Smooth muscle cell (in vitro differentiated cells): Measurements from ENCODE around the gene TWSG1. TPM values are rescaled to one million over a fixed set of nuclear protein-coding genes. Genes with fewer than 3 reads are reported as not detected.

Source experiments
- DNase-seq: peaks from one replicate; lab custom pipeline; 2025; ENCODE audit not compliant: unreplicated experiment; lab: John Stamatoyannopoulos, UW
- H2AFZ ChIP-seq: fragments of 200-600 bp; sonication (generic); 2 replicates; pipeline ENCODE4 v1.6.0; 2016; ENCODE audit warnings: antibody characterized with exemption, low read depth, mild to moderate bottlenecking
- H3F3A ChIP-seq: fragments of 200-600 bp; sonication (generic); 2 replicates; pipeline ENCODE4 v1.6.0; 2017; ENCODE audit warnings: antibody characterized with exemption, low read depth
- H3K27ac ChIP-seq: fragments of 200-600 bp; sonication (generic); 2 replicates; pipeline ENCODE4 v1.5.1; 2016; ENCODE audit warnings: low read depth, mild to moderate bottlenecking
- H3K27me3 ChIP-seq: fragments of 200-600 bp; sonication (generic); 2 replicates; pipeline ENCODE4 v1.6.1; 2016; ENCODE audit warnings: low read depth, mild to moderate bottlenecking
- H3K36me3 ChIP-seq: fragments of 200-600 bp; sonication (generic); 2 replicates; pipeline ENCODE4 v1.5.1; 2016; ENCODE audit warnings: low read depth
- H3K4me1 ChIP-seq: fragments of 200-600 bp; sonication (generic); 2 replicates; pipeline ENCODE4 v1.5.1; 2016; ENCODE audit warnings: low read depth
- H3K4me2 ChIP-seq: fragments of 200-600 bp; sonication (generic); 2 replicates; pipeline ENCODE4 v1.6.0; 2016; ENCODE audit warnings: mild to moderate bottlenecking
- H3K4me3 ChIP-seq: fragments of 200-600 bp; sonication (generic); 2 replicates; pipeline ENCODE4 v1.5.1; 2016; ENCODE audit warnings: mild to moderate bottlenecking
- H3K79me2 ChIP-seq: fragments of 200-600 bp; sonication (generic); 2 replicates; pipeline ENCODE4 v1.6.0; 2016; ENCODE audit warnings: low read depth, mild to moderate bottlenecking
- H3K9ac ChIP-seq: fragments of 200-600 bp; sonication (generic); 2 replicates; pipeline ENCODE4 v1.6.0; 2016; ENCODE audit warnings: low read depth
- H3K9me3 ChIP-seq: fragments of 200-600 bp; sonication (generic); replicated peaks from 2 replicates; pipeline ENCODE4 v1.5.1; 2016; ENCODE audit warnings: low read depth
- H4K20me1 ChIP-seq: fragments of 200-600 bp; sonication (generic); 2 replicates; pipeline ENCODE4 v1.6.0; 2016; ENCODE audit warnings: low read depth
- WGBS: methylation state at CpG from one replicate; pipeline ENCODE4 v1.1.7; 2016; ENCODE audit warnings: low lambda C conversion rate; 5-methylcytosine and 5-hydroxymethylcytosine counted together
- polyA plus RNA-seq: library from polyadenylated mRNA; unstranded; fragments of >200 nt; fragmentation: Nextera tagmentation; extraction: Ambion mirVana; gene quantifications from 2 replicates; pipeline ENCODE4 v1.2.1, GENCODE V29; 2016
- total RNA-seq: library from RNA; depleted of rRNA; stranded (reverse); fragments of >200 nt; gene quantifications from 2 replicates; pipeline ENCODE4 v1.2.3, GENCODE V29; 2014
- TF ChIP-seq, protein P1 (sequence below): fragments of 200-600 bp; sonication (generic); IDR thresholded peaks from 2 replicates; pipeline ENCODE4 v1.5.1; 2017; ENCODE audit warnings: borderline replicate concordance, mild to moderate bottlenecking, antibody characterized with exemption; ENCODE audit not compliant: insufficient read depth, poor library complexity, severe bottlenecking

TWSG1 gene
- total RNA-seq (104 and 148 TPM in 2 replicates), polyA plus RNA-seq (49.9 and 71.4 TPM in 2 replicates)

DNA sequence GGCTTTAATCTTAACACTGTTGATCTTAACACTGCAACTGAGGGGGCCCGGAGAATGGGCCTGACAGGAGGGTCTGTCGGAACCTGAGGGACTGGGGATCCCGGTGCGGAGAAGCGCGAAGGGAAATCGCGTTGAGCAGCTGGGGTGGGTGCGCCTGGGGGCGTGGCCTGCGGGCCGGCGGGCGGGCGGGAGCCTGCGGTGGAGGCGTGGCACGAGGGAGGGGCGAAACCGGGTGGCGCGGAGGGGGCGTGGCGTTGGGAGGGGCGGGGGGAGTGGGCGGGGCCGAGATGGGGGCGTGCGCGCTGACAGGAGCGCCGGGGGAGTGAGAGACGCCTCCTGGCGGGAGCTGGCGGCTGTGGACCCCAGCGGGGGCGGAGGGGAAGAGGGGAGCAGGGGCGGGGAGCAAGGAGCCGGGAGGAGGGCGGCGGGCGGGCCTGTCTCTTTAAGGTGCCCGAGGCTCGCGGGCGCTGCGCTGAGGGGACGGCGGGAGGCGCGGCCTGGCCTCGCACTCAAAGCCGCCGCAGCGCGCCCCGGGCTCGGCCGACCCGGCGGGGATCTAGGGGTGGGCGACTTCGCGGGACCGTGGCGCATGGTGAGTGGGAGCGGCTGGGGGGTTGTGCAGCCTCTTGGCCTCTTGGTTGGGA, at the start of gene TWSG1:
TSS of gene TWSG1 (plus strand) at position 445 of the 644 bp plus-strand sequence. CDS start 2,457 bp downstream, outside the sequence.
- Histone ChIP-seq H3K27me3 (no peaks in the 10 kb centered on the region), H3K27ac (peak within 1 kb of the TSS; percentile 63), H3K79me2 (peaks cover 45% of the 10 kb centered on the region), H3K36me3 (peaks cover 8% of the 10 kb centered on the region), H4K20me1 (peaks cover 22% of the 10 kb centered on the region), H3K9ac (peak within 1 kb of the TSS; percentile 88), H3K9me3 (no peaks in the 10 kb centered on the region), H3K4me2 (peak within 1 kb of the TSS; percentile 86), H3F3A (no peaks in the 10 kb centered on the region), H3K4me3 (peak within 1 kb of the TSS; percentile 94), H2AFZ (peak within 1 kb of the TSS; percentile 96), H3K4me1 (peaks cover 5% of the 10 kb centered on the region)
- peak; percentile 96 for DNase-seq
- 2% methylated on average over 25 of the region's 67 CpGs for WGBS
- TF ChIP-seq, protein P1, sequence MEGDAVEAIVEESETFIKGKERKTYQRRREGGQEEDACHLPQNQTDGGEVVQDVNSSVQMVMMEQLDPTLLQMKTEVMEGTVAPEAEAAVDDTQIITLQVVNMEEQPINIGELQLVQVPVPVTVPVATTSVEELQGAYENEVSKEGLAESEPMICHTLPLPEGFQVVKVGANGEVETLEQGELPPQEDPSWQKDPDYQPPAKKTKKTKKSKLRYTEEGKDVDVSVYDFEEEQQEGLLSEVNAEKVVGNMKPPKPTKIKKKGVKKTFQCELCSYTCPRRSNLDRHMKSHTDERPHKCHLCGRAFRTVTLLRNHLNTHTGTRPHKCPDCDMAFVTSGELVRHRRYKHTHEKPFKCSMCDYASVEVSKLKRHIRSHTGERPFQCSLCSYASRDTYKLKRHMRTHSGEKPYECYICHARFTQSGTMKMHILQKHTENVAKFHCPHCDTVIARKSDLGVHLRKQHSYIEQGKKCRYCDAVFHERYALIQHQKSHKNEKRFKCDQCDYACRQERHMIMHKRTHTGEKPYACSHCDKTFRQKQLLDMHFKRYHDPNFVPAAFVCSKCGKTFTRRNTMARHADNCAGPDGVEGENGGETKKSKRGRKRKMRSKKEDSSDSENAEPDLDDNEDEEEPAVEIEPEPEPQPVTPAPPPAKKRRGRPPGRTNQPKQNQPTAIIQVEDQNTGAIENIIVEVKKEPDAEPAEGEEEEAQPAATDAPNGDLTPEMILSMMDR: peak; percentile 38

DNA sequence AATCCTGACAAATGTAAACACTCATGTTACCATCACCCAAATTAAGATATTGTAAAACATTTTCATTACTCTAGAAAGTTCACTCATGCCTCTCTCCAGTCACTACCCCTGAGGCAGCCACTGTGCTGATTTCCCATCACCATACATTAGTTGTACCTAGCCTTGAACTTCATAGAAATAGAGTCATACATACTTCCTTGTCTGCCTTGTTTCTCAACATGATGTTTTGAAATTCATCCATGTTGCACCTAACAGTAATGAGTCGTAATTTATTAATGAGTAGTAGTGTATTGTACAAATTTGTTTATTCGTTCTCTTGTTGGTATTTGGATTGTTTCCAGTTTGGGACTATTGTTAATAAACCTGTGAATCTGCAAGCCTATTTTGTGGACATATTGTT, 49.0 kb upstream of the TWSG1 start:
- Histone ChIP-seq H3K4me2 (no peak overlapping the region), H3K9ac (no peak overlapping the region), H3K27ac (no peak overlapping the region), H3K79me2 (no peaks in the 10 kb centered on the region), H3K36me3 (no peaks in the 10 kb centered on the region), H3K9me3 (no peaks in the 10 kb centered on the region), H3F3A (no peaks in the 10 kb centered on the region), H3K27me3 (no peaks in the 10 kb centered on the region), H4K20me1 (no peaks in the 10 kb centered on the region), H2AFZ (no peak overlapping the region), H3K4me3 (no peak overlapping the region), H3K4me1 (peaks cover 11% of the 10 kb centered on the region)
- DNase-seq: no peak
- TF ChIP-seq, protein P1: no peak
- 100% methylated on average over 2 of the region's 2 CpGs for WGBS

DNA sequence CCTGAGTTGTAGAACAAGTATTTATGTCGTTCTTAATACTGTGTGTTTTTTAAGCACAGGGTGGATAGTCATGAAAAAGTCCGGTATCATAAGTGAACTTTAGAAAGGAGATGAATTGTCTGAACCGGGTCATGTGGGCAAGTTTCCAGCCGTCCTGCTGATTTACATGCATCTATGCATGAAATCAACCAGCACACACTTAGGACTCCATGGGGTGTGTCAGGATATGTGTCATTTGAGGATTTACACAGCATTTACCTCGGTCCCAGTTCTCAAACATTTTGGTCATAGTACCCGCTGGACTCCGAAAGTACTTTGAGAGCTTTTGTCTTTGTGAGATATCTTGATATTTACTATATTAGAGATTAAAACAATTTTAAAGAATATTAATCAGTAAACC, 47.5 kb upstream of the TWSG1 start:
- Histone ChIP-seq H3K79me2 (no peaks in the 10 kb centered on the region), H3K9ac (no peak overlapping the region), H3K27ac (no peak overlapping the region), H3K4me3 (no peak overlapping the region), H3K4me1 (peaks cover 9% of the 10 kb centered on the region), H2AFZ (no peak overlapping the region), H3K4me2 (no peak overlapping the region), H4K20me1 (no peaks in the 10 kb centered on the region), H3K36me3 (no peaks in the 10 kb centered on the region), H3K9me3 (no peaks in the 10 kb centered on the region), H3F3A (no peaks in the 10 kb centered on the region), H3K27me3 (no peaks in the 10 kb centered on the region)
- TF ChIP-seq, protein P1: no peak
- WGBS: 87% methylated on average over 7 of the region's 7 CpGs
- no peak for DNase-seq

DNA sequence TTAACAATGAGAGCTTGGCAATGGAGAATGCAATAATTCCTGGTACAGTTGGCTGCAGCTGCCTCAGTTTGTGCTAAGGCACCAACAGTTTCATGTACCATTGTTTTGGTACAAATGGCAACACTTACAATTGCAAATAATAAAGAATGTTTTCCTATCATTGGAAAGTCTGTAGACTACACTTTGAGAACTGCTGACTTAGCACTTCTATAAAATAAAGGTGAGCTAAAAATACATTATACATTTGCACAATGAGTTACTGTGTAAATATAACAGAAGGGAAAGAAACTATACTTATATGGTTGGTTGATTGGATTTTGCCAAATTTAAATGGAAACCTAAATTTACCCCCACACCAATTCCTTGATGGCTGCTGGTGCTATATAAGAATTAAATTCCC, 44.9 kb upstream of the TWSG1 start:
- no peak for DNase-seq
- Histone ChIP-seq H3K9ac (no peak overlapping the region), H3K36me3 (no peaks in the 10 kb centered on the region), H3K27ac (peak overlapping the region; percentile 42), H3K27me3 (no peaks in the 10 kb centered on the region), H2AFZ (no peak overlapping the region), H3K9me3 (no peaks in the 10 kb centered on the region), H3K4me1 (peaks cover 4% of the 10 kb centered on the region), H3K79me2 (no peaks in the 10 kb centered on the region), H3F3A (no peaks in the 10 kb centered on the region), H3K4me3 (no peak overlapping the region), H4K20me1 (no peaks in the 10 kb centered on the region), H3K4me2 (no peak overlapping the region)
- TF ChIP-seq, protein P1: no peak
